ENCODE data around the gene SYDE2.

The SYDE2 gene

GRCh38 chr1:85201340-85202091, 700 bp upstream of the SYDE2 start:
- H3K4me2 ChIP-seq, result peak overlapping the region; percentile 64; the same call in 1 of the 2 replicates
- H3K27ac ChIP-seq, result peak overlapping the region; percentile 63
- no peak for TF ChIP-seq CTCF (conservative IDR thresholded peaks at IDR 0.05; ENCODE audit: low read depth, low read length)

GRCh38 chr1:85199667-85200462, 951 bp downstream of the SYDE2 start:
- peak overlapping the region; percentile 75; the same call in 1 of the 2 replicates for H3K9ac ChIP-seq
- peak overlapping the region; percentile 10 for H3K4me3 ChIP-seq (IDR thresholded peaks at IDR 0.05; ENCODE audit: insufficient read depth, low read depth, low read length)
- H2AFZ ChIP-seq (ENCODE audit: low read depth), result peak overlapping the region; percentile 85; the same call in 1 of the 2 replicates
- H3K27me3 ChIP-seq (ENCODE audit: insufficient read depth, low read depth), result no peaks in the 10 kb centered on the region
- no peaks in the 10 kb centered on the region for H4K20me1 ChIP-seq (ENCODE audit: insufficient read depth)
- H3K36me3 ChIP-seq (ENCODE audit: insufficient read depth), result no peaks in the 10 kb centered on the region
- no peak for TF ChIP-seq CTCF (conservative IDR thresholded peaks at IDR 0.05; ENCODE audit: low read depth, low read length)
- H3K27ac ChIP-seq, result no peak overlapping the region
- no peaks in the 10 kb centered on the region for H3K79me2 ChIP-seq (ENCODE audit: insufficient read depth, low read depth)
- peaks cover 25% of the 10 kb centered on the region for H3K4me1 ChIP-seq (ENCODE audit: low read depth, poor library complexity, severe bottlenecking)
- H3K4me2 ChIP-seq, result peak overlapping the region; percentile 36; the same call in 1 of the 2 replicates

More at GRCh38 chr1:85201340-85202091, 700 bp upstream of the SYDE2 start:
- no peaks in the 10 kb centered on the region for H4K20me1 ChIP-seq (ENCODE audit: insufficient read depth)
- no peaks in the 10 kb centered on the region for H3K36me3 ChIP-seq (ENCODE audit: insufficient read depth)
- H3K4me1 ChIP-seq (ENCODE audit: low read depth, poor library complexity, severe bottlenecking), result peaks cover 25% of the 10 kb centered on the region
- H3K79me2 ChIP-seq (ENCODE audit: insufficient read depth, low read depth), result no peaks in the 10 kb centered on the region
- no peaks in the 10 kb centered on the region for H3K27me3 ChIP-seq (ENCODE audit: insufficient read depth, low read depth)
- H3K4me3 ChIP-seq (IDR thresholded peaks at IDR 0.05; ENCODE audit: insufficient read depth, low read depth, low read length), result peak overlapping the region; percentile 29
- H3K9ac ChIP-seq, result peak overlapping the region; percentile 75
- peak overlapping the region; percentile 85 for H2AFZ ChIP-seq (ENCODE audit: low read depth)

GRCh38 chr1:85198864-85199263, 2.0 kb downstream of the SYDE2 start:
- Histone ChIP-seq H2AFZ (ENCODE audit: low read depth) (no peak overlapping the region), H3K27me3 (ENCODE audit: insufficient read depth, low read depth) (no peaks in the 10 kb centered on the region), H3K27ac (no peak overlapping the region), H3K36me3 (ENCODE audit: insufficient read depth) (no peaks in the 10 kb centered on the region), H4K20me1 (ENCODE audit: insufficient read depth) (no peaks in the 10 kb centered on the region), H3K4me2 (no peak overlapping the region), H3K4me1 (ENCODE audit: low read depth, poor library complexity, severe bottlenecking) (peaks cover 25% of the 10 kb centered on the region), H3K9ac (no peak overlapping the region), H3K79me2 (ENCODE audit: insufficient read depth, low read depth) (no peaks in the 10 kb centered on the region), H3K4me3 (IDR thresholded peaks at IDR 0.05; ENCODE audit: insufficient read depth, low read depth, low read length) (no peak overlapping the region)
- TF ChIP-seq CTCF (conservative IDR thresholded peaks at IDR 0.05; ENCODE audit: low read depth, low read length), result no peak

- Histone ChIP-seq H3K79me2 (ENCODE audit: insufficient read depth, low read depth) (no peaks in the 10 kb centered on the region), H2AFZ (ENCODE audit: low read depth) (no peak overlapping the region), H3K9ac (no peak overlapping the region), H3K36me3 (ENCODE audit: insufficient read depth) (no peaks in the 10 kb centered on the region), H3K4me1 (ENCODE audit: low read depth, poor library complexity, severe bottlenecking) (peaks cover 38% of the 10 kb centered on the region), H3K27me3 (ENCODE audit: insufficient read depth, low read depth) (no peaks in the 10 kb centered on the region), H3K4me3 (IDR thresholded peaks at IDR 0.05; ENCODE audit: insufficient read depth, low read depth, low read length) (no peak overlapping the region), H3K27ac (no peak overlapping the region), H3K4me2 (no peak overlapping the region), H4K20me1 (ENCODE audit: insufficient read depth) (no peaks in the 10 kb centered on the region)
- no peak for TF ChIP-seq CTCF (conservative IDR thresholded peaks at IDR 0.05; ENCODE audit: low read depth, low read length)
These were observed 4.5 kb downstream of the SYDE2 start for GRCh38 chr1:85196358-85196757.
